ENCODE data around the gene SLC27A5.

DNA sequence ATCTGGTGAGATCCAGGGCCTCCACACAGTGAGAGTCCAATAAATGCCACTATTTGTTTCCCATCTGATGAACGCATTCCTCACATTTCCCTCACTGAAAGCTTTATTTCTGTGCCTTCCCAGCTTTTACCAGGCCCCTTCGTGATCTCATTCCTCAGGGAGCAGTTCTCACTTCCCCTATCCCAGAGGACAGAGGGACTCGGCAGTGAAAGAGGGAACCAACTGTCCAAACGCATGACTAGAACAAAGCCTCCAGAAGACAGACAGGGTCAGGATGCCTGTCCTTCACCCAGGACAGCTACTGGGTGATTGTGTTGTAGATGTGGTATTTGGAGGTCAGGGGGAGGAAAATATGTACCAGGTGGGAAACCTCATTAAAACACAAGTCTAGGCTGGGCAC, 9.9 kb upstream of the SLC27A5 start:
- TF ChIP-seq, protein P1, sequence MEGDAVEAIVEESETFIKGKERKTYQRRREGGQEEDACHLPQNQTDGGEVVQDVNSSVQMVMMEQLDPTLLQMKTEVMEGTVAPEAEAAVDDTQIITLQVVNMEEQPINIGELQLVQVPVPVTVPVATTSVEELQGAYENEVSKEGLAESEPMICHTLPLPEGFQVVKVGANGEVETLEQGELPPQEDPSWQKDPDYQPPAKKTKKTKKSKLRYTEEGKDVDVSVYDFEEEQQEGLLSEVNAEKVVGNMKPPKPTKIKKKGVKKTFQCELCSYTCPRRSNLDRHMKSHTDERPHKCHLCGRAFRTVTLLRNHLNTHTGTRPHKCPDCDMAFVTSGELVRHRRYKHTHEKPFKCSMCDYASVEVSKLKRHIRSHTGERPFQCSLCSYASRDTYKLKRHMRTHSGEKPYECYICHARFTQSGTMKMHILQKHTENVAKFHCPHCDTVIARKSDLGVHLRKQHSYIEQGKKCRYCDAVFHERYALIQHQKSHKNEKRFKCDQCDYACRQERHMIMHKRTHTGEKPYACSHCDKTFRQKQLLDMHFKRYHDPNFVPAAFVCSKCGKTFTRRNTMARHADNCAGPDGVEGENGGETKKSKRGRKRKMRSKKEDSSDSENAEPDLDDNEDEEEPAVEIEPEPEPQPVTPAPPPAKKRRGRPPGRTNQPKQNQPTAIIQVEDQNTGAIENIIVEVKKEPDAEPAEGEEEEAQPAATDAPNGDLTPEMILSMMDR (IDR thresholded peaks at IDR 0.05; ENCODE audit: poor library complexity) = no peak
- TF ChIP-seq EZH2 (IDR thresholded peaks at IDR 0.05; ENCODE audit: borderline replicate concordance) = no peak

Measured in hepatocyte (in vitro differentiated cells).